ENCODE data around the gene CRB1. TPM values are rescaled to one million over a fixed set of nuclear protein-coding genes. Genes with fewer than 3 reads are reported as not detected.

CRB1 gene
- 0.24 TPM for total RNA-seq
- long read RNA-seq: 0 reads

GRCh38 chr1:197268012-197268411 is at the start of gene CRB1:
Gene CRB1 (plus strand): TSS chr1:197268252. CDS start chr1:197268413, 161 bp downstream.
- intact Hi-C loops (cut with DNase I): no loop called here
- no peak for DNase-seq (ENCODE audit: low spot score)

GRCh38 chr1:197218857-197219256 is 49.2 kb upstream of the CRB1 start:
- intact Hi-C loops (cut with DNase I): no loop called here

GRCh38 chr1:197222025-197222685 is 45.9 kb upstream of the CRB1 start:
- intact Hi-C loops (cut with DNase I): loop anchor here (10.0 kb wide), 1 partner anchor 113 kb away; no protein-coding TSS in a partner anchor
- no peak for DNase-seq (ENCODE audit: low spot score)

More at GRCh38 chr1:197218857-197219256, 49.2 kb upstream of the CRB1 start:
- DNase-seq (ENCODE audit: low spot score): no peak

GRCh38 chr1:197222780-197223179 is 45.3 kb upstream of the CRB1 start:
- DNase-seq (ENCODE audit: low spot score): no peak
- intact Hi-C loops (cut with DNase I): loop anchor here (10.0 kb wide), 1 partner anchor 112 kb away; no protein-coding TSS in a partner anchor

GRCh38 chr1:197224160-197224559 is 43.9 kb upstream of the CRB1 start:
- DNase-seq (ENCODE audit: low spot score): no peak
- intact Hi-C loops (cut with DNase I): loop anchor here (10.0 kb wide), 1 partner anchor 111 kb away; no protein-coding TSS in a partner anchor

- DNase-seq (ENCODE audit: low spot score): no peak
- intact Hi-C loops (cut with DNase I): loop anchor here (10.0 kb wide), 1 partner anchor 109 kb away; no protein-coding TSS in a partner anchor
Measured at GRCh38 chr1:197225611-197226010, 42.4 kb upstream of the CRB1 start.

GRCh38 chr1:197234581-197234980 is 33.5 kb upstream of the CRB1 start:
- intact Hi-C loops (cut with DNase I): no loop called here
- no peak for DNase-seq (ENCODE audit: low spot score)

GRCh38 chr1:197235355-197235754 is 32.7 kb upstream of the CRB1 start:
- no peak for DNase-seq (ENCODE audit: low spot score)
- intact Hi-C loops (cut with DNase I): no loop called here

- DNase-seq (ENCODE audit: low spot score): no peak
- intact Hi-C loops (cut with DNase I): no loop called here
Measured at GRCh38 chr1:197247465-197247864, 20.6 kb upstream of the CRB1 start.

GRCh38 chr1:197249324-197249723 is 18.7 kb upstream of the CRB1 start:
- no peak for DNase-seq (ENCODE audit: low spot score)
- intact Hi-C loops (cut with DNase I): no loop called here

- intact Hi-C loops (cut with DNase I): no loop called here
- DNase-seq (ENCODE audit: low spot score): no peak
Measured at GRCh38 chr1:197250616-197251015, 17.4 kb upstream of the CRB1 start.

GRCh38 chr1:197252973-197253372 is 15.1 kb upstream of the CRB1 start:
- no peak for DNase-seq (ENCODE audit: low spot score)
- intact Hi-C loops (cut with DNase I): no loop called here

- no peak for DNase-seq (ENCODE audit: low spot score)
- intact Hi-C loops (cut with DNase I): no loop called here
Measured at GRCh38 chr1:197254866-197255265, 13.2 kb upstream of the CRB1 start.

GRCh38 chr1:197264936-197265567 is 3.0 kb upstream of the CRB1 start:
- DNase-seq (ENCODE audit: low spot score): no peak
- intact Hi-C loops (cut with DNase I): no loop called here

GRCh38 chr1:197269053-197269452 is 1.0 kb downstream of the CRB1 start:
- intact Hi-C loops (cut with DNase I): no loop called here
- no peak for DNase-seq (ENCODE audit: low spot score)

- intact Hi-C loops (cut with DNase I): no loop called here
Measured at GRCh38 chr1:197272791-197273190, 4.7 kb downstream of the CRB1 start.

GRCh38 chr1:197277166-197277565 is 9.1 kb downstream of the CRB1 start:
- DNase-seq (ENCODE audit: low spot score): no peak
- intact Hi-C loops (cut with DNase I): no loop called here

More at GRCh38 chr1:197272791-197273190, 4.7 kb downstream of the CRB1 start:
- no peak for DNase-seq (ENCODE audit: low spot score)

- DNase-seq (ENCODE audit: low spot score): no peak
- intact Hi-C loops (cut with DNase I): no loop called here
Measured at GRCh38 chr1:197284325-197284724, 16.3 kb downstream of the CRB1 start.

- intact Hi-C loops (cut with DNase I): no loop called here
- no peak for DNase-seq (ENCODE audit: low spot score)
Measured at GRCh38 chr1:197284966-197285365, 16.9 kb downstream of the CRB1 start.

GRCh38 chr1:197285526-197286205 is 17.6 kb downstream of the CRB1 start:
- no peak for DNase-seq (ENCODE audit: low spot score)
- intact Hi-C loops (cut with DNase I): no loop called here

GRCh38 chr1:197286634-197287033 is 18.6 kb downstream of the CRB1 start:
- intact Hi-C loops (cut with DNase I): no loop called here
- no peak for DNase-seq (ENCODE audit: low spot score)

All from cardiac septum (tissue), 1 donor.